NOMO-1 treated with DMSO at 0.1 percent for 48 hours (cell line): ENCODE results near the gene HOXD4.

Source experiments
- DNase-seq: peaks from one replicate; lab custom pipeline; 2025; ENCODE audit not compliant: unreplicated experiment; lab: John Stamatoyannopoulos, UW

Gene HOXD4

GRCh38 chr2:176156807-176157498 lies 5.6 kb downstream of the HOXD4 start, which contains the start of gene HOXD3:
TSS of gene HOXD3 (plus strand) at chr2:176157307. CDS start at chr2:176169115, 11,808 bp downstream.
- DNase-seq, result no peak

GRCh38 chr2:176157499-176158185 lies 6.3 kb downstream of the HOXD4 start:
- DNase-seq, result no peak

GRCh38 chr2:176158186-176158591 lies 6.8 kb downstream of the HOXD4 start:
- DNase-seq, result no peak

- no peak for DNase-seq
Measured at GRCh38 chr2:176158855-176159662, 7.7 kb downstream of the HOXD4 start.

GRCh38 chr2:176159663-176160250 lies 8.4 kb downstream of the HOXD4 start:
- DNase-seq, result no peak

- DNase-seq, result no peak
Measured at GRCh38 chr2:176160251-176160985, 9.1 kb downstream of the HOXD4 start.

- DNase-seq, result no peak
Measured at GRCh38 chr2:176160986-176161824, 9.9 kb downstream of the HOXD4 start.

GRCh38 chr2:176161825-176162626 lies 10.7 kb downstream of the HOXD4 start:
- DNase-seq, result no peak

- no peak for DNase-seq
Measured at GRCh38 chr2:176162911-176163671, 11.7 kb downstream of the HOXD4 start.

GRCh38 chr2:176163672-176164056 lies 12.3 kb downstream of the HOXD4 start:
- no peak for DNase-seq

- DNase-seq, result no peak
Measured at GRCh38 chr2:176164201-176164600, 12.9 kb downstream of the HOXD4 start.

- no peak for DNase-seq
Measured at GRCh38 chr2:176164611-176165369, 13.4 kb downstream of the HOXD4 start.

GRCh38 chr2:176165370-176166050 lies 14.2 kb downstream of the HOXD4 start:
- no peak for DNase-seq

- DNase-seq, result no peak
Measured at GRCh38 chr2:176166272-176166671, 14.9 kb downstream of the HOXD4 start.

GRCh38 chr2:176167398-176167797 lies 16.0 kb downstream of the HOXD4 start:
- no peak for DNase-seq

GRCh38 chr2:176169181-176169580 lies 17.8 kb downstream of the HOXD4 start:
- DNase-seq, result no peak

- DNase-seq, result no peak
Measured at GRCh38 chr2:176169711-176170110, 18.4 kb downstream of the HOXD4 start.
